Vagina (tissue), 2 donors: ENCODE data around the gene MAD1L1.

Experiments
- CTCF ChIP-seq, 3 experiments: fragments of 450-650 bp in 2 of 3; fragments of 200-600 bp in 1 of 3; sonication (generic) in 1 of 3; IDR thresholded peaks; one replicate each; pipeline ENCODE4 v1.5.1; 2017 to 2019; ENCODE audit warnings: antibody characterized with exemption in 3 of 3, mild to moderate bottlenecking in 2 of 3, moderate library complexity in 2 of 3
- POLR2AphosphoS5 ChIP-seq, 2 donors: sonication (generic); formaldehyde crosslinking; IDR thresholded peaks; one replicate each; pipeline ENCODE4 v1.9.0; 2017; ENCODE audit warnings: antibody characterized with exemption in 2 of 2, mild to moderate bottlenecking in 2 of 2, low read depth in 1 of 2; ENCODE audit not compliant: insufficient read depth in 1 of 2

GRCh38 chr7:1922071-1922869 is 310.5 kb downstream of the MAD1L1 start:
- TF ChIP-seq CTCF (IDR thresholded peaks at IDR 0.05) (no peak), POLR2AphosphoS5 (IDR thresholded peaks at IDR 0.05; ENCODE audit: insufficient read depth in 1 of 2, low read depth in 1 of 2) (peak; percentile 26 to 73)
